HepG2 (cell line): Measurements from ENCODE around the gene FAM120AOS. TPM values are rescaled to one million over a fixed set of nuclear protein-coding genes. Genes with fewer than 3 reads are reported as not detected.

ENCODE experiments used
- ATAC-seq: fragments of 200-7000 bp; cut with Tn5 transposase; 3 replicates; pipeline ENCODE4 v1.9.1; 2020; ENCODE audit warnings: mild to moderate bottlenecking, moderate library complexity
- BruUV-seq: library from RNA; stranded (reverse); fragments of 400-500 nt; replicated peaks from 2 replicates; lab custom pipeline; 2021; lab: Mats Ljungman, UMichigan
- CTCF ChIA-PET: fragments of 300-600 bp; formaldehyde crosslinking; extraction: SDS; loops from one replicate; lab custom pipeline; 2021; ENCODE audit warnings: low total read pairs, inconsistent platforms, low intra/inter-chr PET ratio; lab: Yijun Ruan, JAX
- POLR2A ChIA-PET: fragments of 350-600 bp; sonication (Branson Sonifier 250); formaldehyde crosslinking; loops from one replicate; lab custom pipeline; 2020; ENCODE audit warnings: antibody characterized with exemption, inconsistent platforms; lab: Yijun Ruan, JAX
- DNase-seq: peaks from one replicate; pipeline ENCODE4 v3.0.0-alpha.2; 2015; ENCODE audit warnings: low spot score
- FAIRE-seq: peaks from 3 replicates; lab custom pipeline; 2011; peaks lifted over from hg19 to GRCh38; lab: Jason Lieb, UNC
- H2AFZ ChIP-seq: one replicate; pipeline ENCODE4 v1.6.1; 2011; ENCODE audit warnings: low read length, inconsistent platforms
- H3K27ac ChIP-seq: fragments of 300-600 bp; 3 replicates; pipeline ENCODE4 v1.8.0; 2011; ENCODE audit warnings: mixed run types, mild to moderate bottlenecking, mixed read lengths, low read length, inconsistent platforms; ENCODE audit not compliant: insufficient read depth; ENCODE audit errors: extremely low read length
- H3K27me3 ChIP-seq, 2 experiments: fragments of 200-600 bp in 1 of 2; 2 replicates in 1 of 2; 3 replicates in 1 of 2; pipeline versions ENCODE4 v1.6.0 to v1.8.0; 2011; ENCODE audit warnings: low read length in 2 of 2, mild to moderate bottlenecking in 2 of 2, moderate library complexity in 2 of 2, inconsistent platforms in 1 of 2; ENCODE audit not compliant: insufficient read depth in 2 of 2, control insufficient read depth in 1 of 2
- H3K36me3 ChIP-seq, 2 experiments: fragments of 200-600 bp in 1 of 2; replicated peaks in 1 of 2; 2 replicates in 1 of 2; 3 replicates in 1 of 2; pipeline versions ENCODE4 v1.5.1 to v1.8.0; 2011; ENCODE audit warnings: low read length in 2 of 2, inconsistent platforms in 1 of 2; ENCODE audit not compliant: insufficient read depth in 2 of 2, control insufficient read depth in 1 of 2
- H3K4me1 ChIP-seq: 2 replicates; pipeline ENCODE4 v1.5.1; 2012; ENCODE audit warnings: low read length, inconsistent platforms; ENCODE audit not compliant: insufficient read depth
- H3K4me2 ChIP-seq: 2 replicates; pipeline ENCODE4 v1.6.0; 2011; ENCODE audit warnings: low read depth, low read length, inconsistent platforms
- H3K4me3 ChIP-seq, 3 experiments: fragments of 200-600 bp in 1 of 3; sonication (generic), shearing (Covaris generic) in 1 of 3; replicated peaks in 1 of 3; 2 replicates each; pipeline ENCODE4 v1.5.1; 2011 to 2016; ENCODE audit warnings: low read length in 3 of 3, inconsistent platforms in 2 of 3, low read depth in 2 of 3, mild to moderate bottlenecking in 2 of 3, control low read depth in 1 of 3, mixed read lengths in 1 of 3; ENCODE audit not compliant: insufficient read depth in 1 of 3
- H3K79me2 ChIP-seq: one replicate; pipeline ENCODE4 v1.6.1; 2011; ENCODE audit warnings: low read length, inconsistent platforms; ENCODE audit not compliant: insufficient read depth
- H3K9ac ChIP-seq: 2 replicates; pipeline ENCODE4 v1.6.0; 2011; ENCODE audit warnings: mild to moderate bottlenecking, low read depth, low read length, inconsistent platforms; ENCODE audit not compliant: insufficient read depth
- H3K9me3 ChIP-seq: 2 replicates; pipeline ENCODE4 v1.5.1; 2012; ENCODE audit warnings: mild to moderate bottlenecking, low read length
- H4K20me1 ChIP-seq: 2 replicates; pipeline ENCODE4 v1.6.0; 2011; ENCODE audit warnings: inconsistent platforms, mild to moderate bottlenecking, low read length, moderate library complexity; ENCODE audit not compliant: insufficient read depth
- AGO2 ChIP-seq: fragments of 200-400 bp; formaldehyde crosslinking; optimal IDR thresholded peaks from 2 replicates; pipeline ENCODE3; 2017; ENCODE audit warnings: mild to moderate bottlenecking, low read depth, low read length, moderate library complexity
- RFXAP ChIP-seq: sonication (generic); formaldehyde crosslinking; IDR thresholded peaks from 2 replicates; pipeline ENCODE4 v1.4.0; 2020; ENCODE audit warnings: missing genetic modification reagents, borderline replicate concordance
- ZNF687 ChIP-seq: sonication (generic); formaldehyde crosslinking; IDR thresholded peaks from 2 replicates; pipeline ENCODE4 v1.5.1; 2020; ENCODE audit warnings: mild to moderate bottlenecking, missing genetic modification reagents, moderate library complexity
- WGBS: methylation state at CpG from one replicate; pipeline ENCODE4 v1.1.6; 2017; ENCODE audit warnings: low lambda C conversion rate; 5-methylcytosine and 5-hydroxymethylcytosine counted together
- in situ Hi-C: cut with HindIII; loops from 2 replicates; pipeline ENCODE4 v1.10.0; 2017; ENCODE audit warnings: low pct_unique_long_range_greater_than_20kb; ENCODE audit not compliant: extremely low pct_ligation_motif_present
- intact Hi-C: fragments of 100-400 bp; cut with micrococcal nuclease; formaldehyde crosslinking; loops from one replicate; pipeline ENCODE4 v1.10.0; 2022; ENCODE audit not compliant: unreplicated experiment
- polyA plus RNA-seq, 8 experiments: library from polyadenylated mRNA; depleted of rRNA in 3 of 8; stranded (reverse) in 7 of 8; unstranded in 1 of 8; fragments of >200 nt; fragmentation: Illumina TruSeq in 4 of 8; extraction: Trizol in 4 of 8; gene quantifications; 2 replicates each; pipeline versions ENCODE4 v1.2.1 to v1.2.3, GENCODE V29; 2011 to 2016; ENCODE audit warnings: low read depth in 4 of 8, missing spikeins in 1 of 8, mixed read lengths in 1 of 8; ENCODE audit not compliant: insufficient read depth in 1 of 8
- total RNA-seq, 5 experiments: library from RNA; depleted of rRNA; stranded (reverse); fragments of >200 nt; fragmentation: Illumina TruSeq; extraction: Trizol; gene quantifications; 2 replicates each; pipeline ENCODE4 v1.2.3, GENCODE V29; 2016; ENCODE audit warnings: low read depth in 1 of 5

FAM120AOS gene
- total and polyA plus RNA-seq, 2 of the 13 experiments (the other 11 are each of a cell fraction or from before 2014, with no cell fraction given): 28.2 to 34.6 TPM

DNA sequence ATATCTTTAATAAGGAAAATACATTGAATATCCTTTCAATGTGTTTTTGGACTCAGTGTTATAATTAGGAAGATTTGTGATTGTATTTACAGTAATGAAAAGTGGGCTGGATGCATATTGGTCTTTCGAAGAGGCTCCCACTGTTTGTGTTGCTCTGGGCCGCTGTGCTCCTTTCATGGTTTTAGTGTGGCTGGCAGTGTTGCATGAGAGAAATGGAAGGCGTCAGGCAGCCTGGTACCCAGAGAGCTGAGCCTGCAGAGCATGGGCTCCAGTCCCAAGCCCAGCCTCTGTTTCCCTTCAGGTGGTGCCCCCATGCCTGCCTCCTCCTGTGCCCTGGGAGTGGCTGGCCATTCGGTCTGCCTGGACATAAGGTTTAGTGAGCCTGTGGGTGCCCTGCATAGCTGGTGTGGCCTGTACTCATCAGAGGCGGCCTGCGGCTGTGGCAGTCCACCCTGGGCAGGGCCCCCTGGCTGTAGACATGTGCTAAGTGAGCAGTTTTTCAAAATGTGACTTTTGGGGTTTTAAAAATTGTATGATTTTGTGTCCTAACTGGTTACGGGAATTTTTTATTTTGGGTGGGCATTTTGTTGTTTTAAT, 27.4 kb upstream of the FAM120AOS start:
- ChIA-PET POLR2A (no interaction called here), CTCF (no interaction called here)
- H3K36me3 ChIP-seq: peaks cover 18 to 62% of the 10 kb centered on the region in 2 experiments
- TF ChIP-seq ZNF687 (CRISPR knock-in tag) (peak; percentile 23; the same call in 1 of the 2 replicates), RFXAP (CRISPR knock-in tag) (no peak), AGO2 (peak; percentile 43)
- no peak overlapping the region for H3K27ac ChIP-seq
- H2AFZ ChIP-seq: no peak overlapping the region
- BruUV-seq: no TSS peak
- 98% methylated on average over 6 of the region's 7 CpGs for WGBS
- no peaks in the 10 kb centered on the region; the same call in 1 of the 2 replicates for H4K20me1 ChIP-seq
- no peaks in the 10 kb centered on the region for H3K4me1 ChIP-seq
- H3K4me3 ChIP-seq: no peak overlapping the region
- ATAC-seq (peak; percentile 68), DNase-seq (no peak), FAIRE-seq (no peak)
- no peak overlapping the region for H3K4me2 ChIP-seq
- intact Hi-C loops: no loop called here
- no peaks in the 10 kb centered on the region for H3K27me3 ChIP-seq
- peaks cover 47% of the 10 kb centered on the region for H3K79me2 ChIP-seq
- in situ Hi-C loops: no loop called here
- H3K9me3 ChIP-seq: no peaks in the 10 kb centered on the region
- no peak overlapping the region for H3K9ac ChIP-seq
